Measurements from ENCODE around the gene DTX4.

The DTX4 gene

DNA sequence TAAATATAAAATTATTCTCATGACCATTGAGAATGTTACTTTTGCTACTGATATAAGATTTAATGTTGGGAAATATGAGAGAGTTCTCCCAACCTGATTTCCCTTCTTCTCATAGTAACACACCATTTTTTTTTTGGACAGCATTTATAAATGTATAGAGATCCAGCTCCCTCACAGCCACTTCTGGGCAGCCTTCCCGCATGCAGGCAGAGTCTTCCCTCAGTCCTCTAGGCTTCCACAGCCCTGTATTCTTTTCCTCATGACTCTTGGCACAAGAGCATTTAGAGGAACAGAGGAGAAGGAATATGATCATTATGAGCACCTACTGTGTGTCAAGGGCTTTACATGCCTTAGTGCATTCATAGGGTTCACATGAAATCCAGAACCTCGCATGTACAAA, 9.0 kb downstream of the DTX4 start:
- TF ChIP-seq, protein P1, sequence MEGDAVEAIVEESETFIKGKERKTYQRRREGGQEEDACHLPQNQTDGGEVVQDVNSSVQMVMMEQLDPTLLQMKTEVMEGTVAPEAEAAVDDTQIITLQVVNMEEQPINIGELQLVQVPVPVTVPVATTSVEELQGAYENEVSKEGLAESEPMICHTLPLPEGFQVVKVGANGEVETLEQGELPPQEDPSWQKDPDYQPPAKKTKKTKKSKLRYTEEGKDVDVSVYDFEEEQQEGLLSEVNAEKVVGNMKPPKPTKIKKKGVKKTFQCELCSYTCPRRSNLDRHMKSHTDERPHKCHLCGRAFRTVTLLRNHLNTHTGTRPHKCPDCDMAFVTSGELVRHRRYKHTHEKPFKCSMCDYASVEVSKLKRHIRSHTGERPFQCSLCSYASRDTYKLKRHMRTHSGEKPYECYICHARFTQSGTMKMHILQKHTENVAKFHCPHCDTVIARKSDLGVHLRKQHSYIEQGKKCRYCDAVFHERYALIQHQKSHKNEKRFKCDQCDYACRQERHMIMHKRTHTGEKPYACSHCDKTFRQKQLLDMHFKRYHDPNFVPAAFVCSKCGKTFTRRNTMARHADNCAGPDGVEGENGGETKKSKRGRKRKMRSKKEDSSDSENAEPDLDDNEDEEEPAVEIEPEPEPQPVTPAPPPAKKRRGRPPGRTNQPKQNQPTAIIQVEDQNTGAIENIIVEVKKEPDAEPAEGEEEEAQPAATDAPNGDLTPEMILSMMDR (IDR thresholded peaks at IDR 0.05; ENCODE audit: low read depth, low read length): no peak
- DNase-seq (ENCODE audit: extremely low read depth, low read depth): no peak

DNA sequence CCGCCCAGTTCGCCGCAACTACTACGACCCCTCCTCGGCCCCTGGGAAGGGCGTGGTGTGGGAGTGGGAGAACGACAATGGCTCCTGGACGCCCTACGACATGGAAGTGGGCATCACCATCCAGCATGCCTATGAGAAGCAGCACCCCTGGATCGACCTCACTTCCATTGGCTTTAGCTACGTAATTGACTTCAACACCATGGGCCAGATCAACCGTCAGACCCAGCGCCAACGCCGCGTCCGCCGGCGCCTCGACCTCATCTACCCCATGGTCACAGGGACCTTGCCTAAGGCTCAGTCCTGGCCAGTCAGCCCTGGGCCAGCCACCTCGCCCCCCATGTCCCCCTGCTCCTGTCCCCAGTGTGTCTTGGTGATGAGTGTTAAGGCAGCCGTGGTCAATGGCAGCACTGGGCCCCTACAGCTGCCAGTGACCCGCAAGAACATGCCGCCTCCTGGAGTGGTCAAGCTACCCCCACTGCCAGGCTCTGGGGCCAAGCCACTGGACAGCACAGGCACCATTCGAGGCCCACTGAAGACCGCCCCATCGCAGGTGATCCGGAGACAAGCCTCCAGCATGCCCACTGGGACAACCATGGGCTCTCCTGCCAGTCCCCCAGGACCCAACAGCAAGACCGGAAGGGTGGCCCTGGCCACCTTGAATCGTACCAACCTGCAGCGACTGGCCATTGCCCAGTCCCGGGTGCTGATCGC, 10.0 kb downstream of the DTX4 start:
- TF ChIP-seq, protein P1 (IDR thresholded peaks at IDR 0.05; ENCODE audit: low read depth, low read length): no peak
- no peak for DNase-seq (ENCODE audit: extremely low read depth, low read depth)

DNA sequence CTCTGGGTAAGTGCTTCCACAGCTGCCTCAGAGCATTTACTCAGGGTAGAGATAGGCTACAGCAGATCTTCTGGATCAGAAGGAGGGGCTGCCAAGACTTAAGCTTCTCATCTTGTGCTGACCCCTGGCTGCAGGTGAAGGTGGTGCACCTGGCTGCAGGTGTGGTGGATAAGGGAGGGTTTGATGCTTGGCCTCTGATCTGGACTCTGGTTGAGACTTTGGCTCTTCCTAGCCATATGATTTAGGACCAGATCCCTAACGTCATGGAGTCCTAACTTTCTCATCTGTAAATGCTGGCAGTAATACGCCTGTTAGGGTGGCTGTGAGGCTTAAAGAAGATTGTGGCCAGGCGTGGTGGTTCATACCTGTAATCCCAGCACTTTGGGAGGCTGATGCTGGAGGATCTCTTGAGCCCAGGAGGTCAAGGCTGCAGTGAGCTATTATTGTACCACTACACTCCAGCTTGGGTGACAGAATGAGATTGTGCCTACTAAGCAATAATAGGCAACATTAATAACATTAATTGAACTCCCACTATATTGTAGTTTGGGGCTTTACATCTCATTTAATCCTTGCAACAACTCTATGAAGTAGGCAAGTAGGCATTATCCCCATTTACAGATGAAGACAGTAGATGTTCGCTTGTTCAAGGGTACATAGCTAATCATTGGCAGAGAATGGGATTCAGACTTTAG, 10.7 kb downstream of the DTX4 start:
- TF ChIP-seq, protein P1 (IDR thresholded peaks at IDR 0.05; ENCODE audit: low read depth, low read length): no peak
- no peak for DNase-seq (ENCODE audit: extremely low read depth, low read depth)

DNA sequence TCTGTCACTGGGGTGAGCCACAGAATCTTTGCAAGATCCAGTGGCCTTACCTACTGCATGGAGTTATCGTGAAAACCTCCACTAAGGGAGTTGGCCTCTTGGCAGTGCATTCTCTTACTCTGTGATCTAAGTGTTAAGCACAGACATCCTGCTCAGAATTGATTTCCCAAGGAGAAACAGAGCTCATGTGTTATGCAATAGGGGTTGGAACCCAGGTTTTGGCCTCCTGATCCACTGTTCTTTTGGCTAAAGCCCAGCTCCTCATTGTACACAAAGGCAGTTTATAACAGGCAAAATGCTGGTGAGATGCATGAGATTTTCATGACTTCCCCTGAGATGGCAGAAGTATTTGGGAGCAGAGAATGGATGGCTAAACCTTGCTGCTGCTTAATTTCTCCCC, 11.8 kb downstream of the DTX4 start:
- DNase-seq (ENCODE audit: extremely low read depth, low read depth): no peak
- TF ChIP-seq, protein P1 (IDR thresholded peaks at IDR 0.05; ENCODE audit: low read depth, low read length): no peak

DNA sequence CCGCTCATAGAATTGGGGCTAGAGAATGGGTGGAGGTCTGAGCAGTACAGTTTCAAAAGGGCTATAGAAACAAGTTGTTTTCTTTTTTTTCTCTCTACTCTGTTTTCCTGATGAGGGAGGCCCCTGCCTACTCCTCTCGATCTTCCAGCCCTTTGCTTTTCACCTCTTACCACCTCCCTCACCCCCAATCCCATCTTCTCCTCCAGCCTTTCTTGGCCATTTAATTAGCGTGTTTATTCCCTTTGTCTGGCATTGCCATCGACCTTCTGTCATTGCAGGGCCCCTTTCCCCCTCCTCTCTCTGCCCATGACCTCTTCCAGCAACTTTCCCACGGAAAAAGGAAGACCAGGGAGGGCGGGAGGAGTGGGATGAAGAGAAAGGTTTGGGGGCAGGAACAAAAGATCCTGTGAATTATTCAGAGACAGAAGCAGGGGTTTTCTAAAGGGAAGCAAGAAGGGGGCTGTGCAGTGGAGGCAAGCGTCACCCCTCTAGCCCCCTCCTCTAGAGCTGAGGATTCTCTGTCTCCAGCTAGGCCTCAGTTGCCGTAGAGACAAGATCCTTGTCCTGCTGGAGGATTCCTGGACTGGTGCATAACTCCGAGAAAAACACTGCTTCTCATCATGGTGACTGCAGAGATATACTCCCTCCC, 12.9 kb downstream of the DTX4 start:
- TF ChIP-seq, protein P1 (IDR thresholded peaks at IDR 0.05; ENCODE audit: low read depth, low read length): no peak
- DNase-seq (ENCODE audit: extremely low read depth, low read depth): no peak

DNA sequence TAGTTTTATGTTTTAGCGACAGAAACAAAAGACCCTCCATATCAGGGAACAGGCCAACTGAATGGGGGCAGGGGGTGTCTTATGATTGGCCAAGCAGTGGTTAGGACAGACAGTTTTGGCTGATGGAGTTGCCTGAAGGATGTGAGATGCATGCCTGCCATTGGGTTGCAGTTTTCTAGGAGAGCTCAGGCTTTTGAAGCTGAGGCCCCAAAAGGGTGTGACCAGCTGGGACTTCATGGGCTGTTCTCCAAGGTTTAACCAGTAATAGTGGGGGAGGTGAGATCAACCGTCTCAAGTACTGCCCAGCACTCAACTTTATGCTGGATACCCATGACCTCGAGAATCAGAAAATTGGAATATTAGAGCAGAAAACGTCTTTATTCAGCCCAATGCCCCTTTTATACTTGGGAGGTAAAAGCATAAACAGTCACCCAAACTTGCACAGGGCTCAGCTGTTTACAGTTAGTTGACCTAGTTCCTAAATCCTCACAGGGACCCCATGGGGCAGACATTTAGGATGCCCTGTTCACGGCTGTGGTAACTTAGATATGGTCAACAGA, 13.5 kb downstream of the DTX4 start:
- TF ChIP-seq, protein P1 (IDR thresholded peaks at IDR 0.05; ENCODE audit: low read depth, low read length): no peak
- no peak for DNase-seq (ENCODE audit: extremely low read depth, low read depth)

Data from AG09319 (cell line).